Neural cell (in vitro differentiated cells): Measurements from ENCODE around the gene KCNMB2.

ENCODE experiments used
- EP300 ChIP-seq: fragments of 450-650 bp; conservative IDR thresholded peaks from 2 replicates; pipeline ENCODE4 v1.6.1; 2014; ENCODE audit warnings: antibody characterized with exemption, mild to moderate bottlenecking, moderate library complexity; ENCODE audit not compliant: poor library complexity, severe bottlenecking
- EZH2 ChIP-seq: fragments of 200-600, 300-800 bp; shearing (Covaris generic), sonication (generic); IDR thresholded peaks from 2 replicates; pipeline ENCODE4 v1.6.1; 2014; ENCODE audit warnings: antibody characterized with exemption, low read length, borderline replicate concordance, mild to moderate bottlenecking; ENCODE audit not compliant: insufficient read depth, poor library complexity, severe bottlenecking
- POLR2AphosphoS5 ChIP-seq: IDR thresholded peaks from 2 replicates; pipeline ENCODE4 v1.6.1; 2012
- RAD21 ChIP-seq: fragments of 450-650 bp; conservative IDR thresholded peaks from 2 replicates; pipeline ENCODE4 v1.6.1; 2014; ENCODE audit warnings: antibody characterized with exemption, mild to moderate bottlenecking, moderate library complexity
- SMC3 ChIP-seq: fragments of 450-650 bp; conservative IDR thresholded peaks from 2 replicates; pipeline ENCODE4 v1.6.1; 2014; ENCODE audit warnings: antibody characterized with exemption, mild to moderate bottlenecking, moderate library complexity; ENCODE audit not compliant: poor library complexity
- TF ChIP-seq, protein P1 (sequence below): fragments of 450-650 bp; IDR thresholded peaks from 2 replicates; pipeline ENCODE4 v1.5.1; 2014; ENCODE audit warnings: antibody characterized with exemption, mild to moderate bottlenecking, moderate library complexity; ENCODE audit not compliant: poor library complexity, severe bottlenecking

DNA sequence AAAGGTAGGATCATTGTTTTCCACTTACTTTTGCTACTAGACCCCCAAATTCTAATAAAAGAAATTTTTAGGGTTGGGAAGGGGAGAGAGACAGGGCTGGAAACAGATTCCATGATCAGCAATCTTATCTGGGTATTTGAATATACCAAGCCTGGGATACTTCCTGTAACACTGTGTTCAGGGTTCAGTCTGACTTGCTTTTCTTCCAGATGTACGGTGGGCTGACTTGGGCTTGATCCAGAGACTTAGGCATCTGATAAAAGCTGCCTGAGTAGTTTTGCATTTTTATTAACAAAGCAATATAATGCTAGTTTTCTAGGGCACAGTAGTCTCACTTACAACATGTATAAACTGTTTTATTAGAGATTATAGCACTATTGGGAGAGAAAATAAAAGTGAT, 49.2 kb downstream of the KCNMB2 start:
- TF ChIP-seq, protein P1, sequence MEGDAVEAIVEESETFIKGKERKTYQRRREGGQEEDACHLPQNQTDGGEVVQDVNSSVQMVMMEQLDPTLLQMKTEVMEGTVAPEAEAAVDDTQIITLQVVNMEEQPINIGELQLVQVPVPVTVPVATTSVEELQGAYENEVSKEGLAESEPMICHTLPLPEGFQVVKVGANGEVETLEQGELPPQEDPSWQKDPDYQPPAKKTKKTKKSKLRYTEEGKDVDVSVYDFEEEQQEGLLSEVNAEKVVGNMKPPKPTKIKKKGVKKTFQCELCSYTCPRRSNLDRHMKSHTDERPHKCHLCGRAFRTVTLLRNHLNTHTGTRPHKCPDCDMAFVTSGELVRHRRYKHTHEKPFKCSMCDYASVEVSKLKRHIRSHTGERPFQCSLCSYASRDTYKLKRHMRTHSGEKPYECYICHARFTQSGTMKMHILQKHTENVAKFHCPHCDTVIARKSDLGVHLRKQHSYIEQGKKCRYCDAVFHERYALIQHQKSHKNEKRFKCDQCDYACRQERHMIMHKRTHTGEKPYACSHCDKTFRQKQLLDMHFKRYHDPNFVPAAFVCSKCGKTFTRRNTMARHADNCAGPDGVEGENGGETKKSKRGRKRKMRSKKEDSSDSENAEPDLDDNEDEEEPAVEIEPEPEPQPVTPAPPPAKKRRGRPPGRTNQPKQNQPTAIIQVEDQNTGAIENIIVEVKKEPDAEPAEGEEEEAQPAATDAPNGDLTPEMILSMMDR: no peak
- TF ChIP-seq EZH2 (no peak), SMC3 (no peak), EP300 (no peak), POLR2AphosphoS5 (no peak), RAD21 (no peak)
